ENCODE measurements around the gene NOTUM. TPM values are rescaled to one million over a fixed set of nuclear protein-coding genes. Genes with fewer than 3 reads are reported as not detected.

The NOTUM gene
- 0.11 TPM in 1 of 2 replicates, not detected in the other for total RNA-seq (2014; rRNA removed; shearing (Covaris generic))

DNA sequence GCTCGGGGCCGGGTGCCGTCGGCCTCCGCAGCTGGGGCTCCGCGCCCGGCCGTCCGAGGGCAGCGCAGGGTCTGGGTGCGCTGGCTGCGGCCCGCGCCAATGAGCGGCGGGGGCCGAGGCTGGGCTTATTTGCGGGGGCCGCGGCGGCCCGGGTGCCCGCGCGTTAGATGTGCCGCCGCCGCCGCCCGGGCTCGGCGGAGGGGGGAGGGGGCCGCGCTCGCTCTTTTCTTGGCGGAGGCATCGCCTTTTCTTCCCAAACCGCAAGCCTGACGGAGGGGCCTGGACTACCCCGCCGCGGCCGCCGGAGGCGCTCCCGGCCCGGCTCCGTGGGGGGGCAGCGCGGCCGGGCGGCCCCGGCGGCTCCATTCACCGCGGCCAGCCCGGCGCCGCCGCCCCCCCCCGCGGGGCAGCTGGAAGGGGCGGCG lies at the start of gene NOTUM:
TSS of gene NOTUM (minus strand) at position 101 of the 425 bp plus-strand sequence. CDS start 278 bp downstream, outside the sequence.

DNA sequence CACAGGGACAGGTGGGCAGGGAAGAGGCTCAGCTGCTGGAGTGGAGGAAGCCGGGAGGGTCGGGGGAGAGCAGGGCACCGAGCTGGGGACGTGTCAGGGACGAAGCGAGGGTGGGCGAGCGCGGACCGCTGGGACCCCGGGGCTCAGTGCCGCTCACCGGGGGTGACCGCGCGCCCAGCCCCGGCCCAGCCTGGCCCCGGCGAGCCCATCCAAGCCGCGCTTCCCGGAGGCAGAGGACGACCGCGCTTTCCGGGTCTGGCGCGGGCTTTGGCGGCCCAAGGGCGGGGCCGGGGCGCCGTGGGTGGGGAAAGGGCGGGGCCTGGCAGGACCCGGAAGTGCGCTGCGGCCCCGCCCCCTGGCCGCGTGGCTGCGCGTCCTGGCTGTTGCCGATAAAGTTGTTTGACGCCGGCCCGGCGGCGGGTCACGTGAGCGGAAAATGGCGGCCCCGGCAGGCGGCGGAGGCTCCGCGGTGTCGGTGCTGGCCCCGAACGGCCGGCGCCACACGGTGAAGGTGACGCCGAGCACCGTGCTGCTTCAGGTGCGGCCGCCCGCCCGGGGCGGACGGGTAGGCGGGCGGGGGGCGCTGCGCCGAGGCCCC lies 16.3 kb upstream of the NOTUM start, which contains the start of gene ASPSCR1:
TSS of gene ASPSCR1 (plus strand) at position 419 of the 598 bp plus-strand sequence. CDS start at position 437, 18 bp downstream.

DNA sequence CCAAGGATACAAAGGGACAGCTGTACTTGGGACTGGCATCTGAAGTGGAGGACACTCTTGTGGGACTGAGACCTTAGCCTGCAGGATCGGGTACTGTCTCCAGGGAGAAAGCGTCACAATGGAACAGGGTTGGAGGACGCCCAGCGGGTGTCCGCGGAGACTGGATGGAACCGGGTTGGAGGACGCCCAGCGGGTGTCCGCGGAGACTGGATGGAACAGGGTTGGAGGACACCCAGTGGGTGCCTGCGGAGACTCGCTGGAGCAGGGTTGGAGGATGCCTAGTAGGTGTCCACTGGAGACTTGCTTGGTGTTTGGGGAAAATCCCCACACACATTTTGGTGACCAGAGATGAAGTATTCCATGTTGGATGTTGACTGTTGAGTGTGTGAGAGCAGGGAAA lies 13.8 kb downstream of the NOTUM start, which contains the start of gene MYADML2:
TSS of gene MYADML2 (minus strand) at position 45 of the 400 bp plus-strand sequence. CDS start 5,492 bp downstream, outside the sequence.

DNA sequence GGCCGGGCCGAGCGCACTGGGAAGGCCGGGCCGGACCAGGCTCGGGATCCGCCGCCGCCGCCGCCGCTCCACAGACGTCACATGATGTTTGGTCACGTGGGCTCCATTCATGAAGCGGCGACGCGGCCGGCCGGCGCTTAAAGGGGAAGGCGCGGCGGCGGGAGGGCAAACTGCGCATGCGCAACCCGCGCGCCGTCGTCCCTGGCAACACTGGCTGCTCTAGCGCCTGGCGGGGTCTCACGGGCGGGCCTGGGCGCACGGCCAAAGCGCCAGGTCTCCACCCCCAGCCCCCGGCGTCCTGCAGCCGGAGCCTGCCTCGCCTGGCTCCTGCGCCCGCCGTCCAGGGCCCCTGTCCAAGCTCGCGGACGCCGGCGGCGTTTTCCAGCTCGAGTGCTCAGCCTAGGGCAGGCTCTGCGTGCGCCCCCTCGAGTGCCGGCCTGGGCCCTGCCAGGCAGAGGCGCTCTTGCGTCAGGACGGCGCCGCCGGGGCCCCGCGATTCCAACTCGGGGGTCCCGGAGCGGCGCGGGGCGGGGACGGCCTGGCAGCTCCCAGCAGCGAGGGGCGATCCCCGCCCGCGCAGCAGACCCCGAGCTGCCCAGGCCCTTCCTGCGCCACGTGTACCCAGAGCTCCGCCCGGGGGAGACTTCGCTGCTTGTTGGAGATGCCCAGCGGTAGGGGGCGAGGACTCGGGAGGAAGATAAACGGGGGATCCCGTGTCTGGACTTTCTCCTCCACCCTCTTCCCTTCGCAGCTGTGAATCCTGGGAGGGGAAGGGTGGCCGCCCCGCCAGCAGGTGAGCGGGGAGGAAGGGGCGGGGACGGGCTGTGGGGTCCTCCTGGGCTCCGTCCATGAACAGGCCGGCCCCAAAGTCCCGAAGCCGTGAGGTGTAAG lies 33.1 kb downstream of the NOTUM start, which contains the start of gene MAFG:
TSS of gene MAFG (minus strand) at position 83 of the 891 bp plus-strand sequence. CDS start 4,550 bp downstream, outside the sequence.

DNA sequence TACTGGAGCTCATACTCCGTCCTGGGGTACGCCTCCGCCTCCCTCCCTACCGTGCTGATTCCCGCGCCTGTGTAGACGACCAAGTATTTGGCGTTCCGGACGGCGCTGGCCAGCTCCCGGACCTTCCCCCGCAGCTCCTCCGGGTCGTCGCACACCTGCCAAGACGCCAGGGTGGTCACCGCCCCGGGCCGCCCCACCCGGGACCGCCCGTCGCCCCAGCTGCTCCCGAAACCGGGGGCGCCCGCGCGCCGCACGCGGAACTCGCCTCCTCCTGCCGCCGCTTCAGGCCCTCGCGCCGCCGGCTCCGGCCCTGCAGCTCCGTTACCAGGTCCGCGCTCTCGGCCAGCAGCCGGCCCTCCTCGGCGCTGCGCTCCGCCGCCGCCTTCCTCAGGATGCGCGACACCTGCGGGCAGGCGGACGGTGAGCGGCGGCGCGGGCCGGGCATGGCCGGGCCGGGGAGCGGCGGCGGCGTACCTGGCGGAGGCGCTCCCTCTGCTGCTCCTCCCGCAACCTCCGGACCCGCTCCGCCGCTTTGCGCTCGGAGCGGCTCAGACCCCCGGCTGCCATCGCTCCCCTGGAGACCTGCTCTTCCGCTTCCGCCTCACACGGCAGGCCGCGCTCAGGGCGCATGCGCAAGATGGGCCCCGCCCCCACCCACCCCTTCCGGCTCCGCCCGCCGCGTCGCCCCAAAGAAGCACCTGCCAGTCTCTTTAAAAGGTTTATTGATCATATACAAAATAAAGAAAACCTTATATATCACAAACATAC lies 43.2 kb downstream of the NOTUM start, which contains the start of gene SIRT7:
TSS of gene SIRT7 (minus strand) at position 612 of the 768 bp plus-strand sequence. CDS start at position 567, 45 bp downstream.

DNA sequence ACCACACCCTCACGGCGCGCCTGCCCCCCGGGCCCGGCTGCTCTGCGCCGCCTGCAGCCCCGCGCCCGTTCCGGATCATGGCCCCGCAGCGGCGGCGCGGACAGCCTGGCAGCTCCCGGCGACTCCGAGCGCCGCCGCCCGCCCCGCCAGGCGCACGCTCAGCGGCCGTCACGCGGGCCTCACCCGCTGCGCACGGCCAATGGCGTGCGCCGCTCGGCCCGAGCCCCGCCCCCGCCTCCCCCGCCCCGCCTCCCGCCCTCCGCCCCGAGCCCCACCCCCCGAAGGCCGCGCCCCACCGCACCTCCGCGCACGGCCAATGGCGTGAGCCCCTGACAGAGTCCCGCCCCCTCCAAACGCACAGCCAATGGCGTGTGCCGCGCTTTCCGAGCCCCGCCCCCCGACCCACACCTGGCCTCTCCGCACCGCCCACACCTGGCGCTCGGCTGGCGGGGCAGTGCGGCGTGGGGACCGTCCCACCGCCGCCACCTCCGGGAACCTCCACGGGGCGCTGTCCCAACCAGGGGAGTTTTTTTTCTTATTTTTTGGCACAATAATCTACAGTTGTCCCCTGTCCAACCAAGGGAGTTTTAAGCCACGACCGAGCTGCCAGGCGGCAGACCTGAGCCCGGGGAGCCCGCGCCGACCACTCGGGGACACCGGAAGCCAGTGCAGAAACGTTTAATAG lies 49.6 kb downstream of the NOTUM start, which contains the start of gene PCYT2:
TSS of gene PCYT2 (minus strand) at position 123 of the 685 bp plus-strand sequence. CDS start at position 79, 44 bp downstream.

Other genes with a start within 250 kb of the NOTUM start
- gene SLC25A10, start 248.9 kb downstream of the NOTUM start, total RNA-seq (2014; rRNA removed; shearing (Covaris generic)), result 55.5 and 62.1 TPM in 2 replicates
- not detected in 2 replicates for gene GCGR, start 157.0 kb downstream of the NOTUM start, total RNA-seq (2014; rRNA removed; shearing (Covaris generic))
- gene MCRIP1, start 127.9 kb downstream of the NOTUM start, total RNA-seq (2014; rRNA removed; shearing (Covaris generic)), result 73.0 and 96.0 TPM in 2 replicates
- gene PPP1R27, start 126.1 kb downstream of the NOTUM start, total RNA-seq (2014; rRNA removed; shearing (Covaris generic)), result 0.61 TPM in 1 of 2 replicates, not detected in the other
- gene P4HB, start 100.7 kb downstream of the NOTUM start, total RNA-seq (2014; rRNA removed; shearing (Covaris generic)), result 716 and 811 TPM in 2 replicates
- 229 and 255 TPM in 2 replicates for gene ARHGDIA, start 89.8 kb downstream of the NOTUM start, total RNA-seq (2014; rRNA removed; shearing (Covaris generic))
- gene ALYREF, start 69.6 kb downstream of the NOTUM start, total RNA-seq (2014; rRNA removed; shearing (Covaris generic)), result 423 and 436 TPM in 2 replicates
- gene ANAPC11, start 69.5 kb downstream of the NOTUM start, total RNA-seq (2014; rRNA removed; shearing (Covaris generic)), result 135 and 136 TPM in 2 replicates
- 0.11 and 0.24 TPM in 2 replicates for gene NPB, start 58.9 kb downstream of the NOTUM start, total RNA-seq (2014; rRNA removed; shearing (Covaris generic))
- 27.0 and 32.0 TPM in 2 replicates for gene PCYT2, start 49.8 kb downstream of the NOTUM start, total RNA-seq (2014; rRNA removed; shearing (Covaris generic))
- gene SIRT7, start 43.0 kb downstream of the NOTUM start, total RNA-seq (2014; rRNA removed; shearing (Covaris generic)), result 31.6 and 35.1 TPM in 2 replicates
- 23.1 and 24.7 TPM in 2 replicates for gene MAFG, start 33.5 kb downstream of the NOTUM start, total RNA-seq (2014; rRNA removed; shearing (Covaris generic))
- gene PYCR1, start 23.9 kb downstream of the NOTUM start, total RNA-seq (2014; rRNA removed; shearing (Covaris generic)), result 190 and 198 TPM in 2 replicates
- gene MYADML2, start 14.0 kb downstream of the NOTUM start, total RNA-seq (2014; rRNA removed; shearing (Covaris generic)), result not detected in 2 replicates
- 43.4 and 50.5 TPM in 2 replicates for gene ASPSCR1, start 16.4 kb upstream of the NOTUM start, total RNA-seq (2014; rRNA removed; shearing (Covaris generic))
- gene CENPX, start 61.7 kb upstream of the NOTUM start, total RNA-seq (2014; rRNA removed; shearing (Covaris generic)), result 81.1 and 86.3 TPM in 2 replicates
- gene LRRC45, start 62.1 kb upstream of the NOTUM start, total RNA-seq (2014; rRNA removed; shearing (Covaris generic)), result 17.9 and 20.5 TPM in 2 replicates
- 15.0 and 18.4 TPM in 2 replicates for gene RAC3, start 70.5 kb upstream of the NOTUM start, total RNA-seq (2014; rRNA removed; shearing (Covaris generic))
- gene DCXR, start 76.5 kb upstream of the NOTUM start, total RNA-seq (2014; rRNA removed; shearing (Covaris generic)), result 74.0 and 86.0 TPM in 2 replicates
- 29.9 and 33.5 TPM in 2 replicates for gene RFNG, start 90.6 kb upstream of the NOTUM start, total RNA-seq (2014; rRNA removed; shearing (Covaris generic))
- gene GPS1, start 90.7 kb upstream of the NOTUM start, total RNA-seq (2014; rRNA removed; shearing (Covaris generic)), result 204 and 210 TPM in 2 replicates
- gene DUS1L, start 104.6 kb upstream of the NOTUM start, total RNA-seq (2014; rRNA removed; shearing (Covaris generic)), result 127 and 134 TPM in 2 replicates
- 246 and 260 TPM in 2 replicates for gene FASN, start 137.0 kb upstream of the NOTUM start, total RNA-seq (2014; rRNA removed; shearing (Covaris generic))